H9 (cell line): ENCODE results near the gene TANK. TPM values are rescaled to one million over a fixed set of nuclear protein-coding genes. Genes with fewer than 3 reads are reported as not detected.

Experiments used
- DNase-seq: peaks from one replicate; pipeline ENCODE4 v3.0.0-alpha.2; 2017
- H2AFZ ChIP-seq: one replicate; pipeline ENCODE4 v1.6.1; 2013; ENCODE audit warnings: mild to moderate bottlenecking, low read length, control low read depth, moderate library complexity
- H2AK5ac ChIP-seq: 2 replicates; pipeline ENCODE4 v1.6.1; 2013; ENCODE audit warnings: low read length, control low read depth, mixed read lengths; ENCODE audit not compliant: insufficient read length
- H2BK120ac ChIP-seq: one replicate; pipeline ENCODE4 v1.6.1; 2013; ENCODE audit warnings: low read depth, mild to moderate bottlenecking, low read length, control low read depth, inconsistent platforms; ENCODE audit not compliant: poor library complexity, severe bottlenecking
- H2BK12ac ChIP-seq: 2 replicates; pipeline ENCODE4 v1.6.1; 2013; ENCODE audit warnings: low read length, control low read depth, mixed read lengths, low read depth; ENCODE audit not compliant: insufficient read length
- H2BK15ac ChIP-seq: 2 replicates; pipeline ENCODE4 v1.6.1; 2013; ENCODE audit warnings: low read depth, low read length, control low read depth
- H2BK20ac ChIP-seq: one replicate; pipeline ENCODE4 v1.6.1; 2013; ENCODE audit warnings: low read depth, mild to moderate bottlenecking, low read length, control low read depth, inconsistent platforms; ENCODE audit not compliant: poor library complexity, severe bottlenecking
- H2BK5ac ChIP-seq: 2 replicates; pipeline ENCODE4 v1.6.1; 2013; ENCODE audit warnings: low read length, control low read depth, mixed read lengths; ENCODE audit not compliant: insufficient read length
- H3K14ac ChIP-seq: 2 replicates; pipeline ENCODE4 v1.6.1; 2013; ENCODE audit warnings: low read length, control low read depth; ENCODE audit not compliant: insufficient read depth
- H3K18ac ChIP-seq: 2 replicates; pipeline ENCODE4 v1.6.1; 2013; ENCODE audit warnings: low read depth, mild to moderate bottlenecking, mixed read lengths, low read length, control low read depth; ENCODE audit not compliant: insufficient read length
- H3K23ac ChIP-seq: 2 replicates; pipeline ENCODE4 v1.6.1; 2013; ENCODE audit warnings: low read length, control low read depth, mixed read lengths, low read depth; ENCODE audit not compliant: insufficient read length
- H3K23me2 ChIP-seq: 2 replicates; pipeline ENCODE4 v1.6.1; 2013; ENCODE audit warnings: low read depth, mild to moderate bottlenecking, mixed read lengths, low read length, control low read depth; ENCODE audit not compliant: insufficient read length, poor library complexity, severe bottlenecking
- H3K27ac ChIP-seq: 2 replicates; pipeline ENCODE4 v1.5.1; 2013; ENCODE audit warnings: low read length, control low read depth, mixed read lengths, low read depth; ENCODE audit not compliant: insufficient read length
- H3K27me3 ChIP-seq: 2 replicates; pipeline ENCODE4 v1.6.1; 2013; ENCODE audit warnings: low read length, control low read depth, inconsistent platforms; ENCODE audit not compliant: insufficient read depth
- H3K4ac ChIP-seq: 2 replicates; pipeline ENCODE4 v1.6.1; 2013; ENCODE audit warnings: low read depth, mild to moderate bottlenecking, control low read depth, inconsistent platforms, low read length, moderate library complexity
- H3K4me1 ChIP-seq: 2 replicates; pipeline ENCODE4 v1.6.1; 2013; ENCODE audit warnings: low read length, control low read depth, inconsistent platforms; ENCODE audit not compliant: insufficient read depth
- H3K4me2 ChIP-seq: 2 replicates; pipeline ENCODE4 v1.6.1; 2013; ENCODE audit warnings: low read length, control low read depth, mixed read lengths; ENCODE audit not compliant: insufficient read length, insufficient read depth
- H3K56ac ChIP-seq: 2 replicates; pipeline ENCODE4 v1.6.1; 2013; ENCODE audit warnings: low read depth, mild to moderate bottlenecking, mixed read lengths, low read length, control low read depth; ENCODE audit not compliant: insufficient read length
- H3K79me1 ChIP-seq: 2 replicates; pipeline ENCODE4 v1.6.1; 2013; ENCODE audit warnings: low read depth, mild to moderate bottlenecking, moderate library complexity, low read length, control low read depth, inconsistent platforms; ENCODE audit not compliant: insufficient read depth, poor library complexity, severe bottlenecking
- H3K79me2 ChIP-seq: 2 replicates; pipeline ENCODE4 v1.6.1; 2013; ENCODE audit warnings: low read length, control low read depth, inconsistent platforms; ENCODE audit not compliant: insufficient read depth
- H3K9ac ChIP-seq: 2 replicates; pipeline ENCODE4 v1.6.1; 2013; ENCODE audit warnings: low read length, control low read depth, mixed read lengths; ENCODE audit not compliant: insufficient read length; ENCODE audit errors: extremely low read depth
- H3K9me3 ChIP-seq: one replicate; pipeline ENCODE4 v1.6.1; 2013; ENCODE audit warnings: low read depth, low read length, inconsistent platforms; ENCODE audit not compliant: control insufficient read depth
- H3T11ph ChIP-seq: one replicate; pipeline ENCODE4 v1.6.1; 2013; ENCODE audit warnings: mild to moderate bottlenecking, low read length, control low read depth, inconsistent platforms
- H4K20me1 ChIP-seq: one replicate; pipeline ENCODE4 v1.6.1; 2013; ENCODE audit not compliant: control insufficient read depth, insufficient read length, insufficient read depth
- H4K5ac ChIP-seq: 2 replicates; pipeline ENCODE4 v1.6.1; 2013; ENCODE audit warnings: low read depth, mild to moderate bottlenecking, mixed read lengths, low read length, control low read depth; ENCODE audit not compliant: insufficient read length
- H4K8ac ChIP-seq: replicated peaks from 2 replicates; pipeline ENCODE4 v1.6.1; 2013; ENCODE audit warnings: low read length, control low read depth, mixed read lengths, low read depth; ENCODE audit not compliant: insufficient read length
- H4K91ac ChIP-seq: 2 replicates; pipeline ENCODE4 v1.6.1; 2013; ENCODE audit warnings: low read depth, mild to moderate bottlenecking, moderate library complexity, mixed read lengths, low read length, control low read depth; ENCODE audit not compliant: insufficient read length
- H3K27ac Mint-ChIP-seq, 3 experiments: 2 replicates in 2 of 3; 3 replicates in 1 of 3; pipeline ENCODE4 v1.8.0; 2020 to 2021; ENCODE audit warnings: mixed read lengths in 3 of 3, mild to moderate bottlenecking in 1 of 3, moderate library complexity in 1 of 3
- H3K27me3 Mint-ChIP-seq: 2 replicates; pipeline ENCODE4 v1.8.0; 2021; ENCODE audit warnings: low read depth, mild to moderate bottlenecking, moderate library complexity, mixed read lengths
- H3K36me3 Mint-ChIP-seq, 3 experiments: 2 replicates in 2 of 3; 3 replicates in 1 of 3; pipeline ENCODE4 v1.8.0; 2020 to 2021; ENCODE audit warnings: low read depth in 3 of 3, mixed read lengths in 3 of 3; ENCODE audit not compliant: insufficient read depth in 1 of 3
- H3K4me1 Mint-ChIP-seq, 2 experiments: 2 replicates each; pipeline ENCODE4 v1.8.0; 2020; ENCODE audit warnings: mixed read lengths in 2 of 2
- H3K4me3 Mint-ChIP-seq, 2 experiments: 2 replicates in 1 of 2; 3 replicates in 1 of 2; pipeline ENCODE4 v1.8.0; 2020 to 2021; ENCODE audit warnings: mild to moderate bottlenecking in 2 of 2, mixed read lengths in 2 of 2, moderate library complexity in 1 of 2
- H3K9me3 Mint-ChIP-seq, 2 experiments: 2 replicates in 1 of 2; 3 replicates in 1 of 2; pipeline ENCODE4 v1.8.0; 2020; ENCODE audit warnings: mild to moderate bottlenecking in 2 of 2, mixed read lengths in 2 of 2, moderate library complexity in 1 of 2
- CTCF ChIP-seq: fragments of 200-600 bp; sonication (generic); conservative IDR thresholded peaks from 3 replicates; pipeline ENCODE4 v1.8.0; 2021; ENCODE audit warnings: antibody characterized with exemption, mild to moderate bottlenecking
- WGBS: extraction: QIAGEN DNeasy Blood & Tissue Kit; methylation state at CpG from one replicate; pipeline ENCODE4 v1.1.7; 2013; ENCODE audit warnings: missing lambda C conversion rate, low lambda C conversion rate, mixed read lengths; ENCODE audit not compliant: insufficient read length; ENCODE audit errors: extremely low coverage; 5-methylcytosine and 5-hydroxymethylcytosine counted together
- total RNA-seq: library from RNA; stranded (reverse); gene quantifications from 2 replicates; pipeline ENCODE4 v1.2.1, GENCODE V29; 2021

TANK gene
- total RNA-seq, 1 experiment from 2014 or later, result 23.9 TPM

GRCh38 chr2:161164161-161164560 is 3.9 kb downstream of the TANK start:
- H3K18ac ChIP-seq, result no peak overlapping the region
- H2AFZ ChIP-seq, result no peak overlapping the region
- no peak overlapping the region for H3T11ph ChIP-seq
- no peaks in the 10 kb centered on the region; the same call in 1 of the 2 replicates for H3K79me2 ChIP-seq
- no peak overlapping the region for H3K4ac ChIP-seq
- no peak overlapping the region for H4K8ac ChIP-seq
- DNase-seq, result no peak
- peaks cover 7% of the 10 kb centered on the region for H3K23me2 ChIP-seq
- no peak overlapping the region for H2AK5ac ChIP-seq
- H3K9me3 ChIP-seq, result no peaks in the 10 kb centered on the region
- H4K5ac ChIP-seq, result no peak overlapping the region
- H3K9ac ChIP-seq, result no peak overlapping the region
- no peak overlapping the region for H3K14ac ChIP-seq
- WGBS, result no CpG with 5 or more reads among the region's 6 CpGs
- Mint-ChIP-seq H3K27me3 (no peaks in the 10 kb centered on the region), H3K36me3 (peaks cover 5 to 10% (median 5%) of the 10 kb centered on the region in 3 experiments; a peak in 6 of 7 replicates), H3K4me3 (no peak overlapping the region), H3K9me3 (no peaks in the 10 kb centered on the region), H3K27ac (no peak overlapping the region), H3K4me1 (peaks cover 9 to 17% of the 10 kb centered on the region in 2 experiments)
- no peak overlapping the region for H4K91ac ChIP-seq
- H2BK20ac ChIP-seq, result no peak overlapping the region
- no peaks in the 10 kb centered on the region for H4K20me1 ChIP-seq
- H3K4me1 ChIP-seq, result no peaks in the 10 kb centered on the region
- no peak overlapping the region for H3K4me2 ChIP-seq
- H2BK5ac ChIP-seq, result no peak overlapping the region
- no peaks in the 10 kb centered on the region for H3K79me1 ChIP-seq
- H2BK120ac ChIP-seq, result no peak overlapping the region
- H3K56ac ChIP-seq, result no peak overlapping the region
- H3K23ac ChIP-seq, result no peak overlapping the region
- H2BK12ac ChIP-seq, result no peak overlapping the region
- H3K27me3 ChIP-seq, result no peaks in the 10 kb centered on the region
- TF ChIP-seq CTCF, result no peak
- no peak overlapping the region for H3K27ac ChIP-seq
- H2BK15ac ChIP-seq, result no peak overlapping the region
